Kidney tubule cell (primary cell): ENCODE data around the gene DNAI1.
"Not testable (repeated sequence)": the region's sequence is repeated elsewhere in the genome, so short reads cannot be mapped to it uniquely, and the experiment has no call there.

Experiments
- DNase-seq: peaks from one replicate; pipeline ENCODE4 v3.0.0-alpha.2; 2018; ENCODE audit warnings: low spot score

The DNAI1 gene

DNA sequence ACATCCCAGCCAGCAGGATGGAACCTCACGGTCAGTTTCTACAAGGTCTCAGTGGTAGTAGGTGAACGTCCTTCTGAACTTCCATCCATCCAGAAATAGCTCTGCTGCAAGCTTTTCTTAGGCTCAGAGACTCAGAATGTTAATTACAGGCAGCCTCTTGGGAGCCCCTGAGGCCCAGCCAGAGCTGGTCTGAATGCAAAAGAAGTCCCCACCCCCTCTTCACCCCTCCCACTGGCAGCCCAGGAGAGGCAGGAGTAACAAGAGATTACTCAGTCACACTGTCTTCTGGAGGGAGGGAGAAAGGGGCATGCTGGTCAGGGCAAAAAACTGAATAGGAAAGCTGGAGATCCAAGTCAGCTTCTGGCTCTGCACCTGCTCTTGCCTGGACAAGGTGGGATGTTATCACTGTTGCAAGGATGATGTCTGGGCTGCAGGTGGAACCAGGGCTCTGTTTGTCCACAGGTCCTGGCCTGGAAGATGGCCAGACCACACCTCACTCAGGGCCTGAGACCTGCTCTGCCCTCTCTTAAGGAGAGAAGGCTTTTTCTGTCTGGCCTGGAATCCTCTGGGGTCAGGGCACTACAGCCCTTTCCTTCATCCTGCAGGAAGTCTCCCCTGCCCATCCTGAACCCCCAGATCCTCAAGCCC, 55.1 kb downstream of the DNAI1 start:
- no peak for DNase-seq

DNA sequence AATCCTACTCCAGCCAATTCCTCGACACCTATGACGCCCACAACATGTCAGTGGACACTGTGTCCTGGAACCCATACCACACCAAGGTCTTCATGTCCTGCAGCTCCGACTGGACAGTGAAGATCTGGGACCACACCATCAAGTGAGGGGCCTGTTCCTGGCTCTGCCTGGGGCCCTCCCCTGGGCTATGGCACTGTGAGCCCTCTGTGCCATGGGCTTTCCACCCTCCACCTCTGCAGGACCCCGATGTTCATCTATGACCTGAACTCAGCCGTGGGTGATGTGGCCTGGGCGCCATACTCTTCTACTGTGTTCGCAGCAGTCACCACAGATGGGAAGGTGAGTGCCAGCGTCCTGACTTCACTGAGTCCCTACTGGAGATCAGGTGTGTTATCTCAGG, 55.8 kb downstream of the DNAI1 start:
- no peak for DNase-seq

DNA sequence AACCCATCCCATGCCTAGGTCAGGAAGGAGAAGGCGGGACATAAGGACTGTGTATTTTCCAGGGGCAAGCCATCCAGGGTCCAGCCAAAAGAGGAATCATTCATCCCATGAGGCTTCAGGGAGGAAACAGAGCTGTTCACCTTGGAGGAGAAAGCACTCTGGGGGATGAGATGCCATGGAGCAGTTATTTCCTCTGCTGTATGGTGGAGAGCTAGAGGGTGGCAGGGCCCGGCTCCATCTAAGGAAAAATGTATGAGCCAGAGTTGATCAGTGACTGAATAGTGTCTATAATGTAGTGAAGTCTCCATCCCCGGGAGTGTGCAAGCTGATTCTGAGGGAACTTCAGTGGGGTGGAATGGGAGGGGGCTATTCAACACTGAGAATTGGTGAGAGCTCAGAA, 56.2 kb downstream of the DNAI1 start:
- DNase-seq: no peak

DNA sequence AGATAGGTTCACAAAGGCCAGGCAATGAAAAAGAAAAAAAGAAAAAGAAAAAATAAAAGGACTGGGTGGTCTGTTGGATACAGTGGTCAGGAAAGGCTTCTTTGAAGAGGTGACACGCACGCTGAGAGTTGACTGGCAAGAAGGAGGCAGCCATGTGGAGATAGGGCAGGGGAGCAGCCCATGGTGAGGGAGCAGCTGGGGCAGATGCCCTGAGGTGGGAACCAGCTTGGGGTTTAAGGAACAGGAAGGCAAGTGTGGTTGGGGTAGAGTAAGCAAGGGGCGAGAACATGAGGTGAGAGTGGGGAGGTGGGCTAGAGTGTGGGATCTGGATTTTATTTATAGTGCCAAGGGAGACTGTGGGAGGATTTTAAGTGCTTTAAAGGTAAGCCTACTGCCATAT, 57.4 kb downstream of the DNAI1 start:
- DNase-seq: no peak

DNA sequence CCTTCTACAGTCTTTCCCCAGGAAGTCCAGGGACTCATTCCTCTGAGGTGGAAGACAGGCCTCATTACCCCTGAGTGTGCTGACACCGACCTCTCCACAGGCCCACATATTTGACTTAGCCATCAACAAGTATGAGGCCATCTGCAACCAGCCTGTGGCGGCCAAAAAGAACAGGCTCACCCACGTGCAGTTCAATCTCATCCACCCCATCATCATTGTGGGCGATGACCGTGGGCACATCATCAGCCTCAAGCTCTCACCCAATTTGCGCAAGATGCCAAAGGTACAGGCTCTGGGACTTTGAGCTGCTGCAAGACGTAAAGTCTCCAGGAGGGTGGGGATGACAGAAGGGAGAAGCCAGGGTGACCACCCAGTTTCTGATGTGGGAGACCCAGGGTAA, 58.6 kb downstream of the DNAI1 start:
- DNase-seq: peak; percentile 7

DNA sequence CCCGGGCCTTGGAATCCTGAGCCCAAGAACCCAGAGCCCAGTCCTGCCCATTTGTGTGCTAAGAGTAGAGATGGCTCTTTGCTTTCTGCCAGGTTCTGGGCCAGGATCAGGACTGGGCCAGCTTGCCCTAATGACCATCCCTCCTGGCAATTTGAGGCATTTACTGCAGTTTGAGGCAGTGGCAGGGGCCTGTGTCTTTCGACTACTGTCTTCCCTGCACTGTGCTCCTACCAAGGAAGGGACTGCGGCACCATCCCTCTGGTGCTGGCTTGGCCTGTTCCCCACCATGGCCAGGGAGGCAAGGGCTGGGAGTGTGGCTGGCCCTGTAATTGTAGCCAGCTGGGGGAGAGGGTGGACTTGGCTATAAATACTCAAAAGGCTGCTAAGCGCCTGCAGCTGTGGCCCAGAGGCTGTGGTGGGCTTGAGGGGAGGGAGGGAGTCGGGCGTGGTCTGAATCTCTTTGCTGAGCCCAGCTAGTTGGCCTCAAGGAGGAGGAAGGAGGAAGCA, 59.6 kb downstream of the DNAI1 start:
- DNase-seq: no peak

DNA sequence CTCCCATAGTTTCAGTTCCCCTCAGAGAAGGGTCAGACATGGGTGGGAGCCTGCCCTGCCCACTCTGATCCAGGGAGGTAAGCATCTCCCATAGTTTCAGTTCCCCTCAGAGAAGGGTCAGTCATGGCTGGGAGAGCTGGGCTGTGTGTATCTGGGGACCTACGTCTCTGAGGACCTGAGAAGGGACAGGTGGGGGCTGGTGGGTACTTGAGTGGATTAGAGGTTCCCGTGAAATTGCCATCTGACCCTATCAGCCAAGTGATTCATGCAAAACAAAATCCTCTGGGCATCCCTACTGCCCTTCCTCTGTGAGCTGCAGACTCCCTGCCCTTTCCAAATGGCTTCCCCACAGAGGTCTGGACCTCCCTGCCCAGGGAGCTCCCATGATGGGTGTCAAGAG, 60.3 kb downstream of the DNAI1 start:
- no peak for DNase-seq

DNA sequence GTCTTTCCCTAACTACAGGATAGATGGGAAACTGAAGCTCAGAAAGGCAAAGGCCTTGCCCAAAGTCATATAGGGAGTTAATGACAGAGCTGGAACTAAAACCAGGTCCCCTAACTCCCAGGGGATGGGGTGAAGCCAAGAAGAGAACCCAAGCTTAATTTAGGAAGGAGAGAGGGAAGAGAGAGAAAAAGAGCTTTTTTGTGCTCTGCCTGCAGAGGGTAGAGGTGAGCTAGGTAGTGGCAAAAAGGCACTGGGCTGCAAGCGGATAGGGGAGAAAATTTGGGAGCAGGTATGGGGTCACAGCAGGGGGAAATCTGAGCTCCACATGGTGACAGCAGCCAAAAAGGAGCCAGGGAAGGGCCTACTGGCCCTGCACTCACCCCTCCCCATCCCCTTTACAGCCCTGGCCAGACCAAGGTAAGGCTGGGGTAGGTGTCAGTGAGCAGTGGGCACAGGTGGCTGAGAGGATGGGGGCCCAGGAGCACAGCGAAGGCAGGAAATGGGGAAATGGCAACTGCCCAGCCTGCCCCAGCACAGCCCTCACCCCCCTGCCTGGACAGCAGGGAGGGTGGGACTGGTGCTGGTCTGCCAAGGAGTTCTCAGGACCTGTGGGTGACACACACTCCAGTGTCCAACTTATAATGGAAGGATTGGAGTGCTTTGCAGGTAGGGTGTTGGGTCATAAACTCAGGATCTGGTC, 60.9 kb downstream of the DNAI1 start:
- no peak for DNase-seq

DNA sequence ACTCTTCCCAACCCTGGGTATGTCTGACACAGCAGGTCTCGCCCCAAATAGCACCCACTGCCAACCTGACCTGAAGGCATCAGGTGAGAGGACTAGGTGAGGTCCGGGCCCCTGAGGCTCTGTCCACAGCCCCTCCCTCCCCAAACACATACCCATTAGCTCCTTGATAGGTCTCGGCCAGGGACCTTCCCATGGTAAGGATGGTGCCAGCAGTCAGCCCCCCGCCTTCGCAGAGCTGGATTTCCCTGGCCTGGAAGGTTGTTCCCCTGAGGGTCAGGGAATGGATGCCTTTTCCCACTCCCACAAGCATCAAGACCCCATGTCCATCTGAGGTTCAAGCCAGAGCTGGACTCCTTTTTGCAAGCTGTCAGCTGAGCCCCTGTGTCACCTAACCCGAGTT, 61.5 kb downstream of the DNAI1 start:
- no peak for DNase-seq

DNA sequence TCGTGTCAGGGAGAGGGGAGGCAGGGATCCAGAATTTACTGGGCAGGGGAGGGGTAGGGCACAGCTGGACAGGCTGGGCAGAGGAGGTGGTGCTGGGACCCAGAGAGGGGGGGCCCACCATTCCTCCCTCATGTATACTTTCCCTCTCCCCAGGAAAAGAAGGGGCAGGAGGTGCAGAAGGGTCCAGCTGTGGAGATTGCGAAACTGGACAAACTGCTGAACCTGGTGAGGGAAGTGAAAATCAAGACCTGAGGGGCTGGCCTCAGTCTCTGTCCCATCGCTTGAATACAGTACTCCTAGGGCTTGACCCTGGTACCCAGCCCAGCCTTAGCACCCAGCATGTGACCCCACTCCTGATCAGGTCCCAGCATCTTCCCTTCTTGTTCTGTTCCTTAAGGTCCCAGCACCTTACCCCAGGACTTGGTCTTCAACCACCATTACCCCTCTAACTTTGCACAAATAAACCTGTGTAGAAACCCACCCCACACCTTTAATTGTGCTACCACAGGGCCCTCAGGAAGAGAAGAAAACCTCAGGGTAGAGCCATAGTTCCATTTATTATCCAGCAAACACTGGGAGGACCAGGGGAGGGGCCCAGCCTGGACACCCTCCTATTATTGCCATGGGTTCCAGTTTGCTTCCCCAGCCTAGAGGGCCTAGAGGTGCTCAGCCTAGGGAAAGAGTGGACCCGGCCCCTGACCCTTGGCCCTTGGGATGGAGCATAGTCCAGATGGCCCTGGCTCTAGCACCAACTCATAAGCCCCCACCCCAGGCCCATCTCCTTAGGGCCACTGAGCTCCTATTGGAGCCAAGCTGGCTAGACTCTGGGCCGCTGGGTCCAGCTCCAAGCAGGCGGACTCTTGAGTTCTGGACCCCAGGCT, 62.1 kb downstream of the DNAI1 start:
- DNase-seq: no peak

DNA sequence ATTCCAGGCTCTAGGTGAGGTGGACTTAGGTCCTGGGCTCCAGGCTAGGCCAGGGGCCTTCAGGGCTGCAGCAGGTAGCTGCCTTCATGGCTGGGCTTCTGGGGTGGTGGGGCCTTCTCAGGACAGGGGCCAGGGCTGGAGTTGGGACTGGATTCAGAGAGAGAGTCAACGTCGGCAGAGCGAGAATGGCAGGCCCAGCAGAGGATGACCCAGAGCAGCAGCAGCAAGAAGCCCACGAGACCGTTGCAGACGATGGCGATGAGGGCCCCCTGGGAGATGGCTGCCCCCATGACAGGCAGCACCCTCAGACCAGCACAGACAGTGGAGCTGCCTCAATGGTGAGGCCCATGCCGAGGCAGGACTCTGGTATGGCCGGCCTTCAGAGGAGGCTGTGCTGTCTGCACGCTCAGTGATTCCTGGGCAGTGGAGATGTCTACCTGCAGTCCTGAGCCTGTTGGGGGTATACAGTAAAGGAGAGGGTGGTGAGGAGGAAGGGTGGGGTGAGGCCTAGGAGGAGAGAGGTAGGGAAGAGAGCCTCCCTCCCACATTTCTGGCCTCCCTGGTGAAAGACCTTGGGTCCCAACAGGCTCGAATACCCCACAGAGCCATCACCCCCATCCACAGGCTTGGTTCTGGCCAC, 62.9 kb downstream of the DNAI1 start:
- DNase-seq: no peak

DNA sequence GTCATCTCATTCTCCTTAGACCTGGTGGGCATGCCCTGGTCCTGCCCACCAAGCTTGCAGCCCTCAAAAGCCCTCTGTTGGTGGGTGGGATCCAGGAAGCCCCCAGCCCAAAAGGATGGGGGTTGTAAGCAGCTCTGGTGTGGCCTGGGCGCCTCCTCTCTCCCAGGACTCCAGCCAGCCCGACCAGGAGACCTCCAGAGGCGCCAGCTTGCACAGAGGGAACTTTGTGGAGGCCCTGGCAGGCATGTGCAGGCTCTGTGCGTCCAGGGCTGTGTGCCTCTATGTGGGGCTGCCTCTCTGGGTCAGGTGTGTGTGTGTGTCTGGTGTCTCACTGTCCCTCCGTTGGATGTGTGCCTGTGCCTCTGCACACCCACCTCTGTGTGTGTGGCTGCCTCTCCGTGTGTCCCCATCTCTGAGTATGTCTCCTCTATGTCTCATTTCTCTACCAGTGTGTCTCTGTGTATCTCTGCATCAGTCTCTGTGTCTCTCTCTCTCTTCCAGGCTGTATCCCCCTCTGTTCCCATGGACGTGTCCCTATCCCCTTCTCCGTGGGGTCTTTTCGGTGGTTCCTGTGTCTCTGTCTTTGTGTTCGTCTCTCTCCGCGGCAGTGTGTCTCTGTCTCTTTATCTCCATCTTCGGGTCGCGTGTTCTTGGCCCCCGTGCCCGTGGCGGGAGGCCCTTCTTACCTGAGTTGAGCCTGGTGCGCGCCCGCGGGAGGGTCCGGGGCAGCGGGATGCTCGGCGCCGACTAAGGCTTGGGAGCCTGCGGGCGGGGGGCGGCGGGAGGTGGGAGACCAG, 63.7 kb downstream of the DNAI1 start:
- no peak for DNase-seq

DNA sequence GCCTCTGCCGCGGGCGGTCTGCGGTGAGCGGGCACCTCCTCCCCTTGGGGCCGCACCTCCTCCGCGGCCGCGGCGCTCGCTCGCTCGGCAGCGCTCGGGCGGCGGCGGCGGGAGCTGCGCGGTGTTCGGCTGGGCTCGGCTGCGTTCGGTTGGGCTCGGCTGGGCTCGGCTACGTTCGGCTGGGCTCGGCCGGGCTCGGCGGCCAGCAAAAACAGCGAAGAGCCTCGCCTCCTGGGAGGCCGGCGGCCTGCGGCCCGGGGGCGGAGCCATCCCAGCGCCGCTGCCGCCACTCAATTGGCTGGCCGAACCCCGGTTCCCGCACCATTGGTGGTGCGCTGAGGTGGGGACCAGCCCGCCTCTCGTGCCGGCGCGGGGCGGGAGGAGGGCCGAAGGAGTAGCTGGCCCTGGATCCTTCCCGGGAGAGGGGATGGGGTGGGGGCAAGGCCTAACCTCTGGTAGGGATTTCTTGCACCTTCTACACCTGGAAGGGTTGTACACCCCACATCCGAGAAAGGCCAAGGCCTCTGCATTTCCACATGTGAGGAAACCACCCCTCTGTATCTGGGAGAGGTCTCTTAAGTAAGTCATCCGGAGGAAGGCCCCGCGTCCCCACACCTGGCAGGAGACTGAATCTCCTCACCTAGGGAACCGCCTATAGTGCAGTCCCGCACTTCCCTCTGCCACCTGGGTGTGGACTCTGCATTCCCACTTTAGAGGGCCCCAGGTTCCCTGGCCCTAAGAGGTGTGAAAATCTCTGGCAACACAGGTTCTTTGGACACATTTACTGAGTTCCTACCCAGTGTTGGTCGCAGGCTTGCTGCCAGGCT, 64.6 kb downstream of the DNAI1 start, which contains the start of gene ENHO:
TSS of gene ENHO (minus strand) at position 20 of the 827 bp plus-strand sequence. CDS start 1,295 bp downstream, outside the sequence.
- DNase-seq: peak; percentile 90

DNA sequence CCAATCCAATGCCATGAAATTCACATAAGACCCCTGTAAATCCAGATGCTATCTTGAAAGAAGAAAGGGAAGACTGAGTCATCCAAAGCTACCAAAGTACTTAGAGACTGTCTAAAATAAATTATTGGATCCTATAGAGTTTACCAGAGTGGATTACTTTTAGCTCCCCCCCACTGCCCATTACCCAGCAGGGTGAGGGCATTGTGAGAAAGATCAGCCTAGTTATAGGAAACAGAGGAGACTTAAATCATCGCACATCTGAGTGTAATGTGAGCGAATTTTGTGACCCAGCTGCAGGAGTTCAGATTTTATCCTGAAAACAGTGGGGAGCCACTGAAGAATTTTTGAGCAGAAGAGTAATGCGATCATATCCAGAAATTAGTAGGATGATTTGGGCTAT, 65.7 kb downstream of the DNAI1 start:
- no peak for DNase-seq

DNA sequence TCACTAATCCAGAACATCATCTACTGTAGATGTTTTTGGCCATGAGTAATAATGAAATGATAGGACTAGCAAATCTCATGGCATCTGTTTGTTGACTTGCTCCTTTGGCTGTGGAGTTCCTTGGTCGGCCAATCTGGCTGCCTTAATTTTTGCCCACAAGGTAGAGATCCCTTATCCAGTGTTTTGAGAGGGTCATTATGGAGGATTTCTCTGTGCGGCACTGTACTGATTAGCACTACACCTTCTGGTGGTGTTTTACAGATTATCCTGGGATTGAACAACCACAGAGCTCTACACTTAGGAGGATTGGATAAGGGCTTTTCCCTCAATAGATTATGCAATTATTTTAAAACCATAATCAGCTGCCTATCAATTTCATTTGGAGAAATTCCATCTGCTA, 67.4 kb downstream of the DNAI1 start:
- no peak for DNase-seq

DNA sequence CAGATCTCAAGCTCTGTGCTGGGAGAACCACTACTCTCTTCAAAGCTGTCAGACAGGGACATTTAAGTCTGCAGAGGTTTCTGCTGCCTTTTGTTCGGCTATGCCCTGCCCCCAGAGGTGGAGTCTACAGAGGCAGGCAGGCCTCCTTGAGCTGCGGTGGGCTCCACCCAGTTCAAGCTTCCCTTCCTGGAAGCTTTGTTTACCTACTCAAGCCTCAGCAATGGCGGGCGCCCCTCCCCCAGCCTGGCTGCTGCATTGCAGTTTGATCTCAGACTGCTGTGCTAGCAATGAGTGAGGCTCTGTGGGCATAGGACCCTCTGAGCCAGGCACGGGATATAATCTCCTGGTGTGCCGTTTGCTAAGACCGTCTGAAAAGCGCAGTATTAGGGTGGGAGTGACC, 73.4 kb downstream of the DNAI1 start:
- not testable (repeated sequence) for DNase-seq

DNA sequence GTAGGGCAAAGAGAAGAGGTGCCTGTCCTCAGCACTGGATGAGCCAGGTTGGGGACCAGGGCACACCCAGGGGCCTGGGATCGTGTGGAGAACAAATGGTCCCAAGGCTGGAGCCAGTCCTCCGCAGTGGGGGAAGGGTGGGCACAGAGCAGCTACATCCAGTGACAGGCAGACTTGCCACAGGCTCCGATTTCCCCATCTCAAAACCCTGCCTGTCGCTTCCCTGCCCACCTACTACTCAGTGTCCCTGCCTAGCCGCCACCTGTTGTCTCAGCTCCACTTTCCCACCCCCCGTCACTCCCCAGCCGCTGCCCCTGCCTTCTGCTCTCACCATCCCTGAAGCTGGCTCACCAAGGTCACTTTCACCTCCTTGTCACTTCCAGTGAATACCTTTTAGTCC, 78.1 kb downstream of the DNAI1 start:
- no peak for DNase-seq

DNA sequence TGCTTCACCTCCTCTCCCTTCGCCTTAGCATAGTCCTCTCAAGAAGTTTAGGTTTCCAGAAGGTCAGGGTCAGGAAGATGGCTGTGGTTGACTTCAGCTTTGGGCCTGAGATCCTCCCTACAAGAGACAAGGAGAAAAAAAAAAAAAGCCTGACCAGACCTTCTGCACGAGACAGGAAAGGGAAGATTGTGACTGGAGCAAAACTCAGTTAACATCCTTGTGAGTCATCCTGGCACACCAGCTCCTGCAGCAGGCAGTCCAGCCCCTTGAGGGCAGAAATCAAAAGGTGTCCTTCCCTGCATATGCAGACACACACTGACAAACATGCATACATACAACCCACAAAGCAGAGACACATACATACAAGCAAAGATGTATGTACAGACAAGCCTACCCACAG, 82.2 kb downstream of the DNAI1 start:
- DNase-seq: peak; percentile 77

DNA sequence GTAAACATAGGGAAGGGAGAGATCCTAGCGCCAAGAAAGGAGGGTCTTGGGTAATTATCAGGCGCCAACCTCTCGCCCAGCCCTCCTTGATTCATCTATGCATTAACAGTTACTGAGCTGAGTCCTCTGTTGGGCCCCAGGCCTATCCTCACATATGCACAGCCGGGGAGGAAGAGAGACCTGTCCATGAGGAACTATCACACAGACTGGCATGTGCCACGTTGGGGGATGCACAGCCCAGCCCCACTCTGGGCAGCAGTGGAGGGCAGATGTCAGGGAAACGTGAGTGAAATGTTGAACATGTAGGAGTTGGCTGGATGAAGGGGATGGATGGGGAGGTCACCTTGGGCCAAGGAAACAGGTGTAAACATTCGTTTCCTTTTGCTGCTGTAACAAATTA, 82.9 kb downstream of the DNAI1 start:
- DNase-seq: no peak

DNA sequence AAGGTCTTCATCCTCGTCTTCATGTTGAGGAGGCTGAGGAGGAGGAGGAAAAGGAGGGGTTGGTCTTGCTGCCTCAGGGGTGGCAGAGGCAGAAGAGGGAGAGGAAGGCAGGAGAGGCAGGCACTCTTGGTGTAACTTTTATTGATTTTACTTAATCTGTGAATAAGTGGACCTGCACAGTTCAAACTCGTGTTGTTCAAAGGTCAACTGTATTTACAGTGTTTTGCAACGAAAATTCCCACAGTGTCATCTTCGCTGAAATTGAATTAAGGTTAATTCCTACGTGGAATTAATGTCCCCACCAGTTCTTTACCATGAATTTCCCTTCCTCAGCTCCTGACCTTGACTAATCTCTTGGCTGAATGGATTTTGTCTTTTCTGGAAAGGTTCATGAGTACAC, 85.4 kb downstream of the DNAI1 start:
- DNase-seq: no peak

DNA sequence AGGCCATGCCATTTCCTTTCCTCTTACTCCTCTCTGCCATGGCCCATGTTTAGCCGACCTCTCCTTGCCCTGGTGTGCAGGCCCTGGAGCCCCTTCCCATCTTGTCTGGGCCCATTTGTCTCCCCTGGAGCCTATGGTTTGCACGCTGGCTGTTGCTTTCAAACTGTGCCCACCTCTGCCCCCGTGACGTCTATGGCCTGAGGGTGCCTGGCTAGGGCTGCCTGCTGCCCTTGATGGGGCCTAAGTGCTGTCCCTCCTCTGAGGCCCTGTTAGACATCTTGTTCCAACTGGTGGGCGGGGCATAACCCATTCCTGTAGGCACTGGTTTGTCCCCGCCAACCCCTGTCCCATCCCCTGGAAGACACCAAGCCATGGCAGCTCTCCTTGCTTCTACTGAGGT, 86.9 kb downstream of the DNAI1 start:
- DNase-seq: no peak
